Measurements from ENCODE around the gene KIF3C. TPM values are rescaled to one million over a fixed set of nuclear protein-coding genes. Genes with fewer than 3 reads are reported as not detected.
A peak's percentile ranks its signal among the peaks of the same experiment; 100 is the strongest.
"Not testable (repeated sequence)": the region's sequence is repeated elsewhere in the genome, so short reads cannot be mapped to it uniquely, and the experiment has no call there.

Gene KIF3C
- total RNA-seq, 1 experiment from 2014 or later: 16.9 TPM

- DNase-seq (ENCODE audit: low read depth): not testable (repeated sequence)
Measured at GRCh38 chr2:25999406-25999805, 17.1 kb upstream of the KIF3C start.

GRCh38 chr2:25998816-25999383 lies 16.6 kb upstream of the KIF3C start:
- not testable (repeated sequence) for DNase-seq (ENCODE audit: low read depth)

GRCh38 chr2:25996844-25997243 lies 14.5 kb upstream of the KIF3C start:
- DNase-seq (ENCODE audit: low read depth): no peak

- DNase-seq (ENCODE audit: low read depth): no peak
Measured at GRCh38 chr2:25994509-25994908, 12.2 kb upstream of the KIF3C start.

- no peak for DNase-seq (ENCODE audit: low read depth)
Measured at GRCh38 chr2:25993049-25993448, 10.8 kb upstream of the KIF3C start.

- DNase-seq (ENCODE audit: low read depth): no peak
Measured at GRCh38 chr2:25992556-25992955, 10.3 kb upstream of the KIF3C start.

- DNase-seq (ENCODE audit: low read depth): no peak
Measured at GRCh38 chr2:25991965-25992364, 9.7 kb upstream of the KIF3C start.

- DNase-seq (ENCODE audit: low read depth): no peak
Measured at GRCh38 chr2:25989154-25989553, 6.9 kb upstream of the KIF3C start.

- DNase-seq (ENCODE audit: low read depth): no peak
Measured at GRCh38 chr2:25988134-25988533, 5.8 kb upstream of the KIF3C start.

GRCh38 chr2:25983735-25984134 lies 1.4 kb upstream of the KIF3C start:
- DNase-seq (ENCODE audit: low read depth): no peak

GRCh38 chr2:25982968-25983280 lies 627 bp upstream of the KIF3C start:
- DNase-seq (ENCODE audit: low read depth): no peak

GRCh38 chr2:25981596-25982272 lies 563 bp downstream of the KIF3C start:
- peak; percentile 35 for DNase-seq (ENCODE audit: low read depth)

- DNase-seq (ENCODE audit: low read depth): no peak
Measured at GRCh38 chr2:25980951-25981350, 1.3 kb downstream of the KIF3C start.

- DNase-seq (ENCODE audit: low read depth): no peak
Measured at GRCh38 chr2:25980076-25980887, 2.0 kb downstream of the KIF3C start.

- DNase-seq (ENCODE audit: low read depth): peak; percentile 57
Measured at GRCh38 chr2:25979001-25979400, 3.3 kb downstream of the KIF3C start.

GRCh38 chr2:25977768-25978167 lies 4.5 kb downstream of the KIF3C start:
- peak; percentile 97 for DNase-seq (ENCODE audit: low read depth)

GRCh38 chr2:25976983-25977741 lies 5.1 kb downstream of the KIF3C start:
- peak; percentile 87 for DNase-seq (ENCODE audit: low read depth)

- DNase-seq (ENCODE audit: low read depth): peak; percentile 75
Measured at GRCh38 chr2:25972049-25972823, 10.1 kb downstream of the KIF3C start.

GRCh38 chr2:25971596-25971995 lies 10.7 kb downstream of the KIF3C start:
- no peak for DNase-seq (ENCODE audit: low read depth)

- DNase-seq (ENCODE audit: low read depth): no peak
Measured at GRCh38 chr2:25966531-25967270, 15.6 kb downstream of the KIF3C start.

GRCh38 chr2:25964891-25965290 lies 17.4 kb downstream of the KIF3C start:
- no peak for DNase-seq (ENCODE audit: low read depth)
